Measurements from ENCODE around the gene TM9SF2. TPM values are rescaled to one million over a fixed set of nuclear protein-coding genes. Genes with fewer than 3 reads are reported as not detected.

TM9SF2 gene
- total RNA-seq, 1 experiment from 2014 or later, result 154 TPM

DNA sequence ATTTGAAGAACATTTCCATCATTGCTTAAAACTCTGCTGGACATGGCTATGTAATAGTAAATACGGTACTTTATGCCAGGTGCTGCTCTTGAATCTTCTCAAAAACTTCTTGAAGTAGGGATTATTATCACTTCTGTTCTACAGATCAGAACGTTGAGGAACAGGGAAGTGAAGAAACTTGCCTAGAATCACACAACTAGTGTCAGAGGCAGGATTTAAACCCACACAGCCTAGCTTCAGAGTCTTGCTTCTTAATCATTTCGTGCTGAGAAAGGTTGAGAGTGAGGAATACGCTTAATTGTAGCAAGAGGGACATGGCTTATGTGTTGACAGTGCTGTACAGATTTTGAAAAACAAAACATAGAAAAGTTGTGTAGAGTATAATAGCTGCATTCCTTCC lies 13.5 kb downstream of the TM9SF2 start:
- Mint-ChIP-seq H3K4me3 (ENCODE audit: unreplicated experiment) (no peak overlapping the region), H3K27ac (ENCODE audit: unreplicated experiment) (no peak overlapping the region), H3K9me3 (ENCODE audit: unreplicated experiment) (no peaks in the 10 kb centered on the region), H3K4me1 (ENCODE audit: low read depth, unreplicated experiment) (peaks cover 5% of the 10 kb centered on the region), H3K36me3 (ENCODE audit: insufficient read depth, unreplicated experiment) (peaks cover 13% of the 10 kb centered on the region), H3K27me3 (ENCODE audit: insufficient read depth, unreplicated experiment) (no peaks in the 10 kb centered on the region)
- ChIA-PET CTCF (no interaction called here), POLR2A (no interaction called here)
- intact Hi-C loops (cut with micrococcal nuclease; ENCODE audit: unreplicated experiment), result no loop called here
- Histone ChIP-seq H3K4me1 (no peaks in the 10 kb centered on the region), H3K27me3 (replicated peaks; ENCODE audit: control insufficient read depth, insufficient read depth, low read length) (no peaks in the 10 kb centered on the region), H3K4me3 (ENCODE audit: low read depth, low read length) (no peak overlapping the region), H3K36me3 (ENCODE audit: control insufficient read depth, insufficient read depth, low read length) (no peaks in the 10 kb centered on the region), H3K9me3 (no peaks in the 10 kb centered on the region)
- TF ChIP-seq CTCF (IDR thresholded peaks at IDR 0.05; ENCODE audit: insufficient read depth in 1 of 2, low read depth in 1 of 2, low read length in 1 of 2, severe bottlenecking in 1 of 2, unreplicated experiment in 1 of 2), result no peak
- BruUV-seq (replicated peaks), result no TSS peak
- no peak for DNase-seq

- H3K4me3 ChIP-seq (ENCODE audit: low read depth, low read length), result no peak overlapping the region
- Mint-ChIP-seq H3K4me1 (ENCODE audit: low read depth, unreplicated experiment) (peaks cover 9% of the 10 kb centered on the region), H3K27me3 (ENCODE audit: insufficient read depth, unreplicated experiment) (no peaks in the 10 kb centered on the region), H3K27ac (ENCODE audit: unreplicated experiment) (no peak overlapping the region), H3K36me3 (ENCODE audit: insufficient read depth, unreplicated experiment) (peaks cover 18% of the 10 kb centered on the region), H3K9me3 (ENCODE audit: unreplicated experiment) (no peaks in the 10 kb centered on the region), H3K4me3 (ENCODE audit: unreplicated experiment) (no peak overlapping the region)
- BruUV-seq (replicated peaks), result no TSS peak
- DNase-seq, result no peak
- no peaks in the 10 kb centered on the region for H3K27me3 ChIP-seq (replicated peaks; ENCODE audit: control insufficient read depth, insufficient read depth, low read length)
- 0 out of 2 replicates have a peak, but pooled peaks cover 1% of the 10 kb centered on the region for H3K36me3 ChIP-seq (ENCODE audit: control insufficient read depth, insufficient read depth, low read length)
- no peak for TF ChIP-seq CTCF (IDR thresholded peaks at IDR 0.05; ENCODE audit: insufficient read depth in 1 of 2, low read depth in 1 of 2, low read length in 1 of 2, severe bottlenecking in 1 of 2, unreplicated experiment in 1 of 2)
- ChIA-PET POLR2A (no interaction called here), CTCF (no interaction called here)
- intact Hi-C loops (cut with micrococcal nuclease; ENCODE audit: unreplicated experiment), result no loop called here
- H3K9me3 ChIP-seq, result no peaks in the 10 kb centered on the region
- 0 out of 2 replicates have a peak, but pooled peaks cover 4% of the 10 kb centered on the region for H3K4me1 ChIP-seq
Measured at GRCh38 chr13:99516153-99516929, 15.1 kb downstream of the TM9SF2 start.

GRCh38 chr13:99517577-99517976 lies 16.3 kb downstream of the TM9SF2 start:
- no peak for TF ChIP-seq CTCF (IDR thresholded peaks at IDR 0.05; ENCODE audit: insufficient read depth in 1 of 2, low read depth in 1 of 2, low read length in 1 of 2, severe bottlenecking in 1 of 2, unreplicated experiment in 1 of 2)
- H3K36me3 ChIP-seq (ENCODE audit: control insufficient read depth, insufficient read depth, low read length), result peaks cover 1% of the 10 kb centered on the region; the same call in 1 of the 2 replicates
- intact Hi-C loops (cut with micrococcal nuclease; ENCODE audit: unreplicated experiment), result no loop called here
- no peaks in the 10 kb centered on the region for H3K27me3 ChIP-seq (replicated peaks; ENCODE audit: control insufficient read depth, insufficient read depth, low read length)
- Mint-ChIP-seq H3K36me3 (ENCODE audit: insufficient read depth, unreplicated experiment) (peaks cover 31% of the 10 kb centered on the region), H3K27ac (ENCODE audit: unreplicated experiment) (no peak overlapping the region), H3K9me3 (ENCODE audit: unreplicated experiment) (no peaks in the 10 kb centered on the region), H3K4me3 (ENCODE audit: unreplicated experiment) (no peak overlapping the region), H3K4me1 (ENCODE audit: low read depth, unreplicated experiment) (peaks cover 7% of the 10 kb centered on the region), H3K27me3 (ENCODE audit: insufficient read depth, unreplicated experiment) (no peaks in the 10 kb centered on the region)
- CTCF ChIA-PET, result no interaction called here
- DNase-seq, result no peak
- 0 out of 2 replicates have a peak, but pooled peaks cover 4% of the 10 kb centered on the region for H3K4me1 ChIP-seq
- POLR2A ChIA-PET, result no interaction called here
- no TSS peak for BruUV-seq (replicated peaks)
- no peaks in the 10 kb centered on the region for H3K9me3 ChIP-seq
- H3K4me3 ChIP-seq (ENCODE audit: low read depth, low read length), result no peak overlapping the region

Measured in Caco-2 (cell line).